HepG2 (cell line): Measurements from ENCODE around the gene HYPK.

Source experiments
- EP300 ChIP-seq, 3 experiments: sonication (generic) in 1 of 3; formaldehyde crosslinking in 1 of 3; IDR thresholded peaks; 2 replicates each; pipeline versions ENCODE4 v1.5.1 to v1.6.1; 2011 to 2020; ENCODE audit warnings: low read depth in 2 of 3, low read length in 2 of 3, borderline replicate concordance in 1 of 3, improper control_type of control experiment in 1 of 3, mild to moderate bottlenecking in 1 of 3, missing genetic modification reagents in 1 of 3, moderate library complexity in 1 of 3
- FOXA1 ChIP-seq, 2 experiments: fragments of 450-650 bp in 1 of 2; sonication (generic) in 1 of 2; formaldehyde crosslinking in 1 of 2; IDR thresholded peaks; 2 replicates each; pipeline versions ENCODE4 v1.4.0 to v1.6.1; 2016 to 2020; ENCODE audit warnings: missing genetic modification reagents in 1 of 2
- POLR2AphosphoS5 ChIP-seq: IDR thresholded peaks from 2 replicates; pipeline ENCODE4 v1.6.1; 2012; ENCODE audit warnings: low read depth, low read length
- ZNF687 ChIP-seq: sonication (generic); formaldehyde crosslinking; IDR thresholded peaks from 2 replicates; pipeline ENCODE4 v1.5.1; 2020; ENCODE audit warnings: mild to moderate bottlenecking, missing genetic modification reagents, moderate library complexity

GRCh38 chr15:43771816-43772215, 28.6 kb upstream of the HYPK start:
- TF ChIP-seq ZNF687 (CRISPR knock-in tag) (no peak), POLR2AphosphoS5 (no peak), EP300 (IDR thresholded peaks at IDR 0.05; ENCODE audit: low read depth in 2 of 2, low read length in 2 of 2) (no peak), EP300 (CRISPR knock-in tag; IDR thresholded peaks at IDR 0.05; ENCODE audit: borderline replicate concordance) (no peak), FOXA1 (IDR thresholded peaks at IDR 0.05) (no peak), FOXA1 (CRISPR knock-in tag; IDR thresholded peaks at IDR 0.05) (no peak)
